ENCODE measurements around the gene SUSD1. TPM values are rescaled to one million over a fixed set of nuclear protein-coding genes. Genes with fewer than 3 reads are reported as not detected.
"Not testable (repeated sequence)": the region's sequence is repeated elsewhere in the genome, so short reads cannot be mapped to it uniquely, and the experiment has no call there.

The SUSD1 gene
- total RNA-seq, 1 experiment from 2014 or later: 14.5 TPM

GRCh38 chr9:112084334-112084733 is 90.8 kb downstream of the SUSD1 start:
- no peaks in the 10 kb centered on the region for H3K9me3 ChIP-seq (ENCODE audit: low read length)
- no peak overlapping the region for H3K4me2 ChIP-seq (ENCODE audit: low read depth, low read length, poor library complexity, severe bottlenecking)
- no peaks in the 10 kb centered on the region for H3K9me2 ChIP-seq (replicated peaks; ENCODE audit: insufficient read depth, low read length)
- no peak overlapping the region for H3K27ac ChIP-seq (ENCODE audit: low read length)
- H3K36me3 ChIP-seq (ENCODE audit: insufficient read depth, low read length): no peaks in the 10 kb centered on the region
- H3K9ac ChIP-seq (ENCODE audit: low read length): no peak overlapping the region
- H3K4me1 ChIP-seq (ENCODE audit: low read length): no peaks in the 10 kb centered on the region
- no peaks in the 10 kb centered on the region for H3K27me3 ChIP-seq (ENCODE audit: low read length)
- no peak overlapping the region for H3K4me3 ChIP-seq (ENCODE audit: low read length)
- no peak overlapping the region for H2AFZ ChIP-seq (ENCODE audit: low read length)
- DNase-seq: no peak
- no peaks in the 10 kb centered on the region for H4K20me1 ChIP-seq (ENCODE audit: insufficient read depth, low read depth, low read length)
- no peaks in the 10 kb centered on the region for H3K79me2 ChIP-seq (ENCODE audit: low read length)

- Histone ChIP-seq H3K79me2 (ENCODE audit: low read length) (no peaks in the 10 kb centered on the region), H3K36me3 (ENCODE audit: insufficient read depth, low read length) (no peaks in the 10 kb centered on the region), H3K4me2 (ENCODE audit: low read depth, low read length, poor library complexity, severe bottlenecking) (no peak overlapping the region), H3K9me2 (replicated peaks; ENCODE audit: insufficient read depth, low read length) (no peaks in the 10 kb centered on the region), H3K27me3 (ENCODE audit: low read length) (no peaks in the 10 kb centered on the region), H3K4me3 (ENCODE audit: low read length) (no peak overlapping the region), H4K20me1 (ENCODE audit: insufficient read depth, low read depth, low read length) (no peaks in the 10 kb centered on the region), H3K27ac (ENCODE audit: low read length) (no peak overlapping the region), H2AFZ (ENCODE audit: low read length) (no peak overlapping the region), H3K9ac (ENCODE audit: low read length) (no peak overlapping the region), H3K9me3 (ENCODE audit: low read length) (no peaks in the 10 kb centered on the region), H3K4me1 (ENCODE audit: low read length) (no peaks in the 10 kb centered on the region)
- no peak for DNase-seq
Observed at GRCh38 chr9:112081918-112082729, 93.0 kb downstream of the SUSD1 start.

- no peaks in the 10 kb centered on the region for H4K20me1 ChIP-seq (ENCODE audit: insufficient read depth, low read depth, low read length)
- no peaks in the 10 kb centered on the region for H3K27me3 ChIP-seq (ENCODE audit: low read length)
- no peaks in the 10 kb centered on the region for H3K36me3 ChIP-seq (ENCODE audit: insufficient read depth, low read length)
- H3K4me2 ChIP-seq (ENCODE audit: low read depth, low read length, poor library complexity, severe bottlenecking): no peak overlapping the region
- no peak overlapping the region for H2AFZ ChIP-seq (ENCODE audit: low read length)
- no peak overlapping the region for H3K9ac ChIP-seq (ENCODE audit: low read length)
- no peaks in the 10 kb centered on the region for H3K79me2 ChIP-seq (ENCODE audit: low read length)
- H3K9me2 ChIP-seq (replicated peaks; ENCODE audit: insufficient read depth, low read length): no peaks in the 10 kb centered on the region
- H3K4me3 ChIP-seq (ENCODE audit: low read length): no peak overlapping the region
- H3K9me3 ChIP-seq (ENCODE audit: low read length): no peaks in the 10 kb centered on the region
- no peak overlapping the region for H3K27ac ChIP-seq (ENCODE audit: low read length)
- H3K4me1 ChIP-seq (ENCODE audit: low read length): no peaks in the 10 kb centered on the region
- DNase-seq: no peak
Observed at GRCh38 chr9:112080831-112081542, 94.1 kb downstream of the SUSD1 start.

- no peaks in the 10 kb centered on the region for H3K9me2 ChIP-seq (replicated peaks; ENCODE audit: insufficient read depth, low read length)
- H3K79me2 ChIP-seq (ENCODE audit: low read length): no peaks in the 10 kb centered on the region
- H3K9ac ChIP-seq (ENCODE audit: low read length): no peak overlapping the region
- H3K27me3 ChIP-seq (ENCODE audit: low read length): no peaks in the 10 kb centered on the region
- no peak overlapping the region for H3K4me3 ChIP-seq (ENCODE audit: low read length)
- H3K36me3 ChIP-seq (ENCODE audit: insufficient read depth, low read length): no peaks in the 10 kb centered on the region
- H3K9me3 ChIP-seq (ENCODE audit: low read length): no peaks in the 10 kb centered on the region
- H3K4me1 ChIP-seq (ENCODE audit: low read length): no peaks in the 10 kb centered on the region
- no peak overlapping the region for H3K4me2 ChIP-seq (ENCODE audit: low read depth, low read length, poor library complexity, severe bottlenecking)
- no peak for DNase-seq
- no peaks in the 10 kb centered on the region for H4K20me1 ChIP-seq (ENCODE audit: insufficient read depth, low read depth, low read length)
- no peak overlapping the region for H2AFZ ChIP-seq (ENCODE audit: low read length)
- no peak overlapping the region for H3K27ac ChIP-seq (ENCODE audit: low read length)
Observed at GRCh38 chr9:112078432-112078831, 96.7 kb downstream of the SUSD1 start.

GRCh38 chr9:112076814-112077213 is 98.3 kb downstream of the SUSD1 start:
- no peaks in the 10 kb centered on the region for H3K9me2 ChIP-seq (replicated peaks; ENCODE audit: insufficient read depth, low read length)
- H3K9me3 ChIP-seq (ENCODE audit: low read length): no peaks in the 10 kb centered on the region
- no peaks in the 10 kb centered on the region for H4K20me1 ChIP-seq (ENCODE audit: insufficient read depth, low read depth, low read length)
- no peaks in the 10 kb centered on the region for H3K27me3 ChIP-seq (ENCODE audit: low read length)
- H3K79me2 ChIP-seq (ENCODE audit: low read length): no peaks in the 10 kb centered on the region
- H3K9ac ChIP-seq (ENCODE audit: low read length): no peak overlapping the region
- no peaks in the 10 kb centered on the region for H3K4me1 ChIP-seq (ENCODE audit: low read length)
- H3K4me2 ChIP-seq (ENCODE audit: low read depth, low read length, poor library complexity, severe bottlenecking): no peak overlapping the region
- no peak overlapping the region for H3K4me3 ChIP-seq (ENCODE audit: low read length)
- H3K27ac ChIP-seq (ENCODE audit: low read length): no peak overlapping the region
- H2AFZ ChIP-seq (ENCODE audit: low read length): no peak overlapping the region
- no peak for DNase-seq
- no peaks in the 10 kb centered on the region for H3K36me3 ChIP-seq (ENCODE audit: insufficient read depth, low read length)

GRCh38 chr9:112075009-112075378 is 100.1 kb downstream of the SUSD1 start:
- Histone ChIP-seq H3K36me3 (ENCODE audit: insufficient read depth, low read length) (no peaks in the 10 kb centered on the region), H4K20me1 (ENCODE audit: insufficient read depth, low read depth, low read length) (no peaks in the 10 kb centered on the region), H3K4me3 (ENCODE audit: low read length) (no peak overlapping the region), H3K9ac (ENCODE audit: low read length) (no peak overlapping the region), H3K27ac (ENCODE audit: low read length) (no peak overlapping the region), H3K9me2 (replicated peaks; ENCODE audit: insufficient read depth, low read length) (no peaks in the 10 kb centered on the region), H3K9me3 (ENCODE audit: low read length) (no peaks in the 10 kb centered on the region), H3K4me2 (ENCODE audit: low read depth, low read length, poor library complexity, severe bottlenecking) (no peak overlapping the region), H3K79me2 (ENCODE audit: low read length) (no peaks in the 10 kb centered on the region), H2AFZ (ENCODE audit: low read length) (no peak overlapping the region), H3K4me1 (ENCODE audit: low read length) (no peaks in the 10 kb centered on the region), H3K27me3 (ENCODE audit: low read length) (no peaks in the 10 kb centered on the region)
- no peak for DNase-seq

- Histone ChIP-seq H3K9me3 (ENCODE audit: low read length) (no peaks in the 10 kb centered on the region), H3K27ac (ENCODE audit: low read length) (no peak overlapping the region), H4K20me1 (ENCODE audit: insufficient read depth, low read depth, low read length) (no peaks in the 10 kb centered on the region), H3K4me3 (ENCODE audit: low read length) (no peak overlapping the region), H3K9ac (ENCODE audit: low read length) (no peak overlapping the region), H3K4me2 (ENCODE audit: low read depth, low read length, poor library complexity, severe bottlenecking) (no peak overlapping the region), H3K9me2 (replicated peaks; ENCODE audit: insufficient read depth, low read length) (no peaks in the 10 kb centered on the region), H3K36me3 (ENCODE audit: insufficient read depth, low read length) (no peaks in the 10 kb centered on the region), H3K79me2 (ENCODE audit: low read length) (no peaks in the 10 kb centered on the region), H3K27me3 (ENCODE audit: low read length) (no peaks in the 10 kb centered on the region), H2AFZ (ENCODE audit: low read length) (no peak overlapping the region), H3K4me1 (ENCODE audit: low read length) (no peaks in the 10 kb centered on the region)
- DNase-seq: peak; percentile 83
Observed at GRCh38 chr9:112074250-112075008, 100.7 kb downstream of the SUSD1 start.

GRCh38 chr9:112073639-112074173 is 101.4 kb downstream of the SUSD1 start:
- not testable (repeated sequence) for H3K4me2 ChIP-seq (ENCODE audit: low read depth, low read length, poor library complexity, severe bottlenecking); H3K36me3 ChIP-seq (ENCODE audit: insufficient read depth, low read length); H3K27me3 ChIP-seq (ENCODE audit: low read length); H3K4me1 ChIP-seq (ENCODE audit: low read length); DNase-seq; H3K27ac ChIP-seq (ENCODE audit: low read length); H3K9ac ChIP-seq (ENCODE audit: low read length); H3K79me2 ChIP-seq (ENCODE audit: low read length); H3K4me3 ChIP-seq (ENCODE audit: low read length); H4K20me1 ChIP-seq (ENCODE audit: insufficient read depth, low read depth, low read length); H2AFZ ChIP-seq (ENCODE audit: low read length); H3K9me3 ChIP-seq (ENCODE audit: low read length); H3K9me2 ChIP-seq (replicated peaks; ENCODE audit: insufficient read depth, low read length)

Data from Karpas-422 (cell line).